ENCODE results near the gene TMEM121B.

TMEM121B gene

GRCh38 chr22:17140022-17140421, 18.9 kb upstream of the TMEM121B start:
- TF ChIP-seq CTCF (IDR thresholded peaks at IDR 0.05; ENCODE audit: borderline replicate concordance, control extremely low read depth, extremely low read depth, insufficient read depth, missing control alignments): no peak
- in situ Hi-C loops (cut with MboI; ENCODE audit: low sequenced_read_pairs, unreplicated experiment): no loop called here
- DNase-seq (ENCODE audit: low spot score): no peak

- no peak for TF ChIP-seq CTCF (IDR thresholded peaks at IDR 0.05; ENCODE audit: borderline replicate concordance, control extremely low read depth, extremely low read depth, insufficient read depth, missing control alignments)
- DNase-seq (ENCODE audit: low spot score): no peak
- in situ Hi-C loops (cut with MboI; ENCODE audit: low sequenced_read_pairs, unreplicated experiment): no loop called here
Observed at GRCh38 chr22:17138513-17138912, 17.4 kb upstream of the TMEM121B start.

GRCh38 chr22:17137861-17138425, 16.8 kb upstream of the TMEM121B start:
- no peak for TF ChIP-seq CTCF (IDR thresholded peaks at IDR 0.05; ENCODE audit: borderline replicate concordance, control extremely low read depth, extremely low read depth, insufficient read depth, missing control alignments)

GRCh38 chr22:17137170-17137569, 16.0 kb upstream of the TMEM121B start:
- in situ Hi-C loops (cut with MboI; ENCODE audit: low sequenced_read_pairs, unreplicated experiment): no loop called here
- no peak for DNase-seq (ENCODE audit: low spot score)
- no peak for TF ChIP-seq CTCF (IDR thresholded peaks at IDR 0.05; ENCODE audit: borderline replicate concordance, control extremely low read depth, extremely low read depth, insufficient read depth, missing control alignments)

More at GRCh38 chr22:17137861-17138425, 16.8 kb upstream of the TMEM121B start:
- in situ Hi-C loops (cut with MboI; ENCODE audit: low sequenced_read_pairs, unreplicated experiment): no loop called here
- DNase-seq (ENCODE audit: low spot score): no peak

- no peak for TF ChIP-seq CTCF (IDR thresholded peaks at IDR 0.05; ENCODE audit: borderline replicate concordance, control extremely low read depth, extremely low read depth, insufficient read depth, missing control alignments)
- DNase-seq (ENCODE audit: low spot score): no peak
- in situ Hi-C loops (cut with MboI; ENCODE audit: low sequenced_read_pairs, unreplicated experiment): no loop called here
Observed at GRCh38 chr22:17135153-17135760, 14.1 kb upstream of the TMEM121B start.

- TF ChIP-seq CTCF (IDR thresholded peaks at IDR 0.05; ENCODE audit: borderline replicate concordance, control extremely low read depth, extremely low read depth, insufficient read depth, missing control alignments): no peak
- in situ Hi-C loops (cut with MboI; ENCODE audit: low sequenced_read_pairs, unreplicated experiment): no loop called here
- DNase-seq (ENCODE audit: low spot score): no peak
Observed at GRCh38 chr22:17133137-17133536, 12.0 kb upstream of the TMEM121B start.

All from GM13976 (cell line).